DMS114 treated with DMSO at 0.1 percent for 48 hours (cell line): ENCODE results near the gene ITGA8.
"Not testable (repeated sequence)": the region's sequence is repeated elsewhere in the genome, so short reads cannot be mapped to it uniquely, and the experiment has no call there.

Experiments
- DNase-seq: peaks from one replicate; lab custom pipeline; 2025; ENCODE audit not compliant: unreplicated experiment; lab: John Stamatoyannopoulos, UW

ITGA8 gene

DNA sequence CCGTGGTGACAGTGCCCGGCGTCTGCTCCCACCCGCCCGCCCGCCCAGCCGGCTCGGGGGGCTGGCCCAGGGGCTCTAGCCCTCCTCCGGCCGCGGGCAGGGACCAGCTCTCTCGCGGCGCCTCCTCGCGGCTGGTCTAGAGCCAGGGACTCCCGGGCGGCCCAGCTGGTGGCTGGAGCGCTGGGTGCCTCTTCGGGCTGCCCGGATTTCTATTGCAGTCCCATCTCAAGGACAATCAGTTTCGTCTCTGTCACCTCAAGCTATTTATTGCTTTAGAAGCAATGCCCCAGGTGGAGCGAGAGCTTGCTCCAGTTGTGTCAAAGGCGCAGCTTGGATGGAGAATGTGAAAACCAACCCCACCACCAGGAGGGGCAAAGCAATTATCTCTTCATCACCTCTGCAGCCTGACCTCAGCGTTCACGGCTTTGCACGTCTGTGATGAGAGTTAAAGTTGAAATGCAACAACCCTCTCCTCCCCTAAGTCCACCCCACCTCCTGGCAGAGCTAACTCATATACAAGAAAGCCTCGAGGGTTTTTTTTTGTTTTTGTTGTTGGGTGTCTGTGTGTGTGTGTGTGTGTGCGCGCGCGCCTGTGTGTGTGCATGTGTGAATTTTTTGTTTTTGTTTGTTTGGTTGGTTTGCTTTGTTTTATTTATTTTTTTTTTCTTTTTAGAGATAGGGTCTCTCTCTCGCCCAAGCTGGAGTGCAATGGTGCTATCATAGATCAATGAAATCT is at the start of gene ITGA8:
ITGA8 (minus strand) TSS at position 24 of the 736 bp plus-strand sequence. CDS start 151 bp downstream, outside the sequence.
- DNase-seq = peak; percentile 40

DNA sequence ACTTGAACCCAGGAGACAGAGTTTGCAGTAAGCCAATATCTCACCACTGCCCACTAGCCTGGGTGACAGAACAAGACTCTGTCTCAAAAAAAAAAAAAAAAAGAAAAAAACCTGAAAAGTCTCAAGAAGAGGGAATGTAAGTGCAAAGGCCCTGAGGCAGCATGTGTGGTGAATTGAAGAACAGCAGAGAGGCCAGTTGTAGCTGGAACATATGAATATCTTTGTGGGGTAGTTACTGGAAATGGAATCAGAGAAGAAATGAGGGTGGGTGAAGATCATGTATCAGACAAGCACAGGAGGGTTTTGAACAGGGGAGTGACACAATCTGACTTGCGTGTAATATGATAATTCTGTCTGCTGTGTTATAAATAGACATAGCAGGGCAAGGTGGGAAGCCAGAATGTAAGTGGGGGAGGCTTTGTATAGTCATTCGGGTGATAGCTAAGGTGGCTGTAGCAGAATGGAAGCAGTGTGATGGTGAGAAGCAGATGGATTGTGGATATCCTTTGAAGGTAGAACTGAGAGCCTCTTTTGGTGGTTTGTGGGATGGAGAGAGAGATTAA is 45.3 kb upstream of the ITGA8 start:
- no peak for DNase-seq

DNA sequence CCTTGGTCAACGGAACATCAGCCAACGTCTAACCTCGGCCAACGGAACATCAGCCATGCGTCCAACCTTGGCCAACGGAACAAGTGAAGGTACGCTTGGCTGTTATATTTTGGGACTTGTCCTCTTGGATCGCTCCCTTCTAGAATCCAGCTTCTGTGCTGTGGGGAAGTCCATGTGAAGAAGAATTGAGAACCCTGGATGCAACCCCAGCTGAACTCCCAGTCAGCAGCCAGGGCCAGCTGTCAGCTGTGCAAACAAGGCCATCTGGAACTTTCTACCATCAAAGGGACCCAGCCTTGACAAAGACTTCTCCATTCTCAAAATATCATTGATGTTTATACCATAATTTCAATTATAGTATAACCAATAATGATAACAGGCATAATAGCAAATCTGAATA is 43.3 kb upstream of the ITGA8 start:
- DNase-seq = no peak

DNA sequence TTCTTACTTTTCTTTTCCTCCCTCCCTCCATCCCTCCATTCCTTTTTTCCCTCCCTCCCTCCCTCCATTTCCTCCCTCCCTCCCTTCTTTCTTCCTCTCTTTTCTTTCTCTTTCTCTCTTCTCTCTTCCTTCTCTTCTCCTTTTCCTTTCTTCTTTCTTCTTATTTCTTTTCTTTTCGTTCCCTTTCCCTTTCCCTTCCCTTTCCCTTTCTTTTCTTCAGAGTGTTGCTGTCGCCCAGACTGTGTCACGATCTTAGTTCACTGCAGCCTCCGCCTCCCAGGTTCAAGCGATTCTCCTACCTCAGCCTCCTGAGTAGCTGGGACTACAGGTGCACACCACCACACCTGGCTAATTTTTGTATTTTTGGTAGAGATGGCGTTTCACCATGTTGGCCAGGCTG is 42.5 kb upstream of the ITGA8 start:
- DNase-seq = not testable (repeated sequence)

DNA sequence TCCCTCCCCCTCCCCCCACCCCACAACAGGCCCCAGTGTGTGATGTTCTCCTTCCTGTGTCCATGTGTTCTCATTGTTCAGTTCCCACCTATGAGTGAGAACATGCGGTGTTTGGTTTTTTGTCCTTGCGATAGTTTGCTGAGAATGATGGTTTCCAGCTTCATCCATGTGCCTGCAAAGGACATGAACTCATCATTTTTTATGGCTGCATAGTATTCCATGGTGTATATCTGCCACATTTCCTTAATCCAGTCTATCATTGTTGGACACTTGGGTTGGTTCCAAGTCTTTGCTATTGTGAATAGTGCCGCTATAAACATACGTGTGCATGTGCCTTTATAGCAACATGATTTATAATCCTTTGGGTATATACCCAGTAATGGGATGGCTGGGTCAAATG is 41.5 kb upstream of the ITGA8 start:
- DNase-seq = not testable (repeated sequence)

DNA sequence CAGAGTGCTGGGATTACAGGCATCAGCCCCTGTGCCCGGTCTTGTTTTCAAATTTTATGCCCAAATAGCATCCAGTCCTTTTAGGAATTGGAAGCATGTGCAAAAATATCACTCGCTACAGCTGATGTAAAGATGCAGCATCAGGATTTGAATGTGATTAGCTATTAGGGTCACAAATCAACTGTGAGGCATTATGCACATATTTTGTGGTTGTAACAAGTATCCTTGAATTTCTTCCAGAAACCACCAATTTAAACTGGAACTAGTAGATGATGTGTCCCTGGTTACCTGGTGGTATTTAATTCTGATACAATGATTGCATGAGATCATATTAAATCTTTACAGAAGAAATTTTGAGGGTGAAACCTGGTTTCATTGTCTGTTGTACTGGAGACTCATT is 41.0 kb upstream of the ITGA8 start:
- no peak for DNase-seq

DNA sequence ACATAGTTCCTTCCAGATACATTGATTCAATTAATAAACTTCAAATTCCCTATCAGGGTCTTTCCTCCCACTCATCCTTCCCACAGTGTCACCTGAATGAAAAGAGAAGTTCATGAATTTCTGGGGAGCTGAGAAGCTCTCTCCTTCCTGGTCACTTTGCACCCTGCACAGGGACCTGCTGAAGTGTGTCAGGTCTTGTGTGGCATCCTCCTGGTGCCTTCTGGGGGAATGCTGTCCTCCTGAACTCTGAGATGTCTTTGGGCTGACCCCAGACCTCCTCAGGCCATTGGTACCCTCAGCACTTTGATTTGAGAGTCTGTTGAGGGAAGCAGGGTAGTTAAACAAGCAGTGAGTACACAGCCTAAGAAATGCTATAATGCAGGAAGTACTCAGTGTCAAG is 39.5 kb upstream of the ITGA8 start:
- DNase-seq = no peak

DNA sequence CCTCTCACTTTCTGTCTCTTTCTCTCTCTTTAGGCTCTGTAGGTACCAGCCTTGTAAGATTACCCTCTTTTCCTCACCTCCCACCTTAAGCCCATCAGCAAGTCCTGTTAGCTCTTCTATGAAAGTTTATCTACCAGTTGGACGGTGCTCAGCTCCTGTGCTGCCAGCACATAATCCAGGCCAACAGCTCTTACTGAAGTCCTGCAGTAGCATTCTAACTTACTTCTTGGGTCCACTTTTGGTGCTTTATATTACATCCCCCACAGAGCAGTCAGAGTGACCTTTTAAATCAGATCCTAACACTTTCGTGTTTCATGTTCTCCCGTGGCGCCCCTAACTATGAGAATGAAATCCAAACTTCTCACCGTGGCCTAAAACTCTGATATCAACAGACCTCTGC is 38.9 kb upstream of the ITGA8 start:
- DNase-seq = no peak

DNA sequence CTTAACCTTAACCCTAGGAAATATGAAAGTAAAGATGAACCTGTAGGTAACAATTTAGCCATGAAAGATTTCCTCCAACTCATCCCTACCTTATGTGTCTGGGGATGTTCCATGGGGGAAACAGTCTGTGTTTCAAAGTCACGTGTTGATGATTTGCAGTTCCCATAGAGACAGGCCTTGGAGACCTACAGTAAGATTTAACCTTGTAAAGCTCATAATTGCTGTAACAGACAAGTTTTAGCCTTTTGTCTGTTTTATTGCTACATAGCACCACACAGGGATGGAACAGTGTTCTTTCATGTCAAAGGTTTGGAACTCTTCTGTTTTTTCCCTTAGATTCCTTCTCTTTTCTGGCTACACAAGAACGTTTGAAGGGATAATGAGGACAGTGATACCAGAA is 35.2 kb upstream of the ITGA8 start:
- no peak for DNase-seq

DNA sequence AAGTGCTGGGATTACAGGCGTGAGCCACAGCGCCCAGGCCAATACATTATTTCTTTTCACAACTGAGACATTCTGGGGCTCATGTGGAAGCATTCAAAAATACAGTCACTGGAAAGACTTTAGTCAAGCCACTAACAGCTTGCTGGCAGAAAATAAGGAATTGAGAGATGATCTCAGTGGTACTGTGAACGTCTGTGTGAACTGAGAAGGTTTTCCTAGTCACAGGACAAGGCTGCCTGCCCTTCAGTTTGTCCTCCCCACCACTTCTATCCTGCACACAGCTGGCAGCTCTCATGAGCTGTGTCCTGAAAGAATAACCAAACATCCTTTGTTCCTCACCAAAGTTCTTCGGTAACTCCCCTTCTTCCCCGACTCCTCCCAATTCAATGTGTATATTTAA is 31.3 kb upstream of the ITGA8 start:
- DNase-seq = no peak

DNA sequence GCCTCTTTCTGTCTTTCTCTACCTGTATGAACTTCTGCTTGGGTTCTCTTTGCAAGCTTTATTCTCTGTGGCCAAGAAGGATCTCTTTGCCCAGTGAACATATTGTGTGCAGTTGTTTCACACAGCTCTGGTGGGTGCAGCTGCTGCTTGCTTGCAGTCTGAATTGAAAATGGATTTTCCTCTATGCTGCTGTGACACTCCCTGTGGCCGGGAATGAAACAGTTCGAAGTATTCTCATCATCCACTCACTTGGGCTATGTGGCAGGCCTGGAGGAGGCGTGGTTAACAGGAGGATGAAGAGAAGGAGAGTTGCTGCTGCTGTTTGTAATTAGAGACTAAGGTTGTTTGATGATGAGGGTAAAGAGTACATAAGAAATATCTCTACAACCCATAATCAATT is 28.4 kb upstream of the ITGA8 start:
- no peak for DNase-seq

DNA sequence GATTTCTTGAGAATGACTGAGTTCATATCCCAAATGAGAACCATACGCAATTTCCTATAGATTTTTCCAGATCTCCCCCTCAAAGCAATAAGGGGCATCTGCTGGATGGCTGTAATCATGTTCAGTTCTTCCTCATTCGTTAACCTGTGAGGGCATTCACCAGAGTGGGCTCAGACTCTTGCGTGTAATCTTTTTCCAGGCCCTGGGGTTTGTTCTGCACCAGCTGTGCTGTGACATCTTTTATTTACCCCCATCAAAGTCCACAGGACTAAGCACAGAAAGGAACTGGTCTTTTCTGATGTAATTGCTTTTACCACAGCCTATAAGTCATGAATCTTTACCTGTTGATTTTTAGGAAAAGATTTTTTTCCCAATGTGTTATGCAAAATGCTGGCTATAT is 27.9 kb upstream of the ITGA8 start:
- DNase-seq = no peak

DNA sequence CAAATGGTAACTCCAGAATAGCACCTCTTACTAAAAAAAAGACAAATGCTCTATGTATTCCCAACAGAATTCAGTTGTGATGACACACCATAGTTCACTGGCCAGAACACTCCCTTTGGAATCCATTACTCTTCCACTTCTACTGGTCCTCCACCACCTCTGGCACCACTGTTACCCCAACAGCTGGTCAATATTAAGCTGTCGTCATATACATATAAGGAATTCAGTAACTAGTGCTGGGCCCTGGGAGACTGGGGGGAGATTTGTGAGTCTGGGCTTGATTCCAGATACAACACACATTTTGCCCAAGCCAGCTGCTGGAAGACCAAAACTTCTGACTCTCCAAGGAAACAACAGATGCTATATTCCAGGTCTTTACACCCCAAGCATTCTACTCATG is 26.0 kb upstream of the ITGA8 start:
- no peak for DNase-seq

DNA sequence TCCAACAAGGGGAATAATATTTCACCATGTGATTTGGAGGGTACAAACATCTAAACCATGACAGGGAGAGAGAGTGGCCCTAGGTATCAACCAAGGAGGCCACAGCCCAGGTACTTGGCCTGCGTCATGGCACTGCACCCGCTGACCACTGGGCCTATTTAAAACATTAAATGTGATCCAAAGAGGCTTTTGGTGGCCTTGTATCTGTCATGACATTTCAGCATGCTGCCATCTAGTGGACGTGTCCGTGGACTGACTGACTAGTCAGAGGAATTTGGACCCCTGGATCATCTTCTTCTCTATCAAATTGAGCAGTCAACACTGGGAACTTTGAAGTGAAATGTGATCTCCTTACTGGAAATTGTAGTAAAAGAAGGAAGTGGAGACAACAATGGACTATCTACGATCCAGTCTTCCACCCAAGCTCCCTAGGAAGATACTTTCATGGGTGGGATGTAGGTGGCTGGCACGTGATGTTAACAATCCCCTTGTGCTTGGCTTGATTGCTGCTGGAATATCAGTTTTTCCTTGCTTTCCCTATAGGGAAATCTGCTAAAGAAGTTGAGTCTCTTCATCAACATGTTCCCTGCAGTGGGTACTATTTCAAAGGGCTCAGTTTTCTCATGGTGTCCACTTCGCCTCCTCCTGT is 24.6 kb upstream of the ITGA8 start:
- DNase-seq = peak; percentile 21

DNA sequence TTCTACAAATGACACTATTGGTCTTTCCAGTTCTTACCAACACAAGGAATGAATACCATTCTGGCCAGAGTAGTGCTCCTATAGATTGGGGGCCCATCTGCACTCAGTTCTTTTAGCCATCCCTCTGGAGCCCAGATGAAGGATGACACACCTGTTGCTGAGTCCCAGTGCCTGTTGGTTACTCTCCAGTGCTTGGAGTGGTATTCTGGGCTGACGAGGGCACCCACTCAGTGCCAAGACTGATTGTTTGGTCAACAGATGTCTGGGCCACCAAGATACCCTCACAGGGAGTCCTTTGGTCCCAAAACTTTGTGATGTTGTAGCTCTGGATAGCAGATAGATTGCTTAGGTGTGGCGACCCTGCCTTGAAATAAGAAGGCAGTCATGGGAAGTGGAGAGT is 23.7 kb upstream of the ITGA8 start:
- DNase-seq = no peak

DNA sequence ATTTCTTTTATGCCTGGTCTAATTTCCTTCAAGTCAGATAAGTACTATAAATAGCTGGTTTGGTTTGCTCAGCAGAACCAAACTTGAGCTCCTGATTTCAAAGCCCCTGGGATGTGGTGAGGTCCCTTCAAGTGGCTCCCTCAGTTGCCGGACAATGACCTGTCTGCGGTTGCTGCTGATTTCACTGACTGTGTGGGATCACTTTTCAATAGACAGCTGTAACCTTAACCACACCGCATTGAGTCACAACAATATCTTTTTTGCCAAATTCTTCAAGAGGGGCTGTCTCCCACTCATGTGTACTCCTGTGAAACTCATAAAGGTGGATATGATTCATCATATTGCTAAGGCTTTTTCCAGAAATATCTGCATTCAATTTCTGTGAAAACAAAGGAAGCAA is 23.1 kb upstream of the ITGA8 start:
- DNase-seq = no peak

DNA sequence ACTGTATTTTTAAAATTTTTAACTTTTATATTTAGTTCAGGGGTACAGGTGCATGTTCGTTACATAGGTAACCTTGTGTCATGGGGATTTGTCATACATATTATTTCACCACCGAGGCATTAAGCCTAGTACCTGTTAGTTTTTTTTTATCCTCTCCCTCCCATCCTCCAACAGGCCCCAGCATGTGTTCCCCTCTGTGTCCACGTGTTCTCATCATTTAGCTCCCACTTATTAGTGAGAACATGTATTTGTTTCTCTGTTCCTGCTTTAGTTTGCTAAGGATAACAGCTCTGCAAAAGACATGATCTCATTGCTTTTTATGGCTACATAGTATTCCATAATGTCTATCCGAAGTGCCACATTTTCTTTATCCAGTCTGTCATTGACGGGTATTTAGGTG is 22.4 kb upstream of the ITGA8 start:
- no peak for DNase-seq

DNA sequence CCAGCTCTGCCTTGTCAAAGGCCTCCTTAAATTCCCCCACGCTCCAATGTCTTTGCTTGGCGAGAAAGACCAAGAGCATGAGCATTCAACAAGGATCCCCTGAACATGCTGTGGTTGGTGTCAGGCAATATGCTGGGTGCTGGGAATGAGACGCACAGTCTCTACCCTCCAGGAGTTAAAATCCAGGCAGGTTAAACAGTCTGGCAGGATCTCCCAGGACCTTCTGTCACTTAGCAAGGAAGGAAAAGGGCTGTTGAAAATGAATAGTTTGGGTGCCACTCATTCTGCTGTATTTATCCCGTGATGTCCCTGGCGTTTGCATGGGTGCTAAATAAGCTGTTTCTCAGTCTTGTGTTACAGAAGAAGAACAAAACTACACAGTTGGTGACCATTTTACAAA is 21.9 kb upstream of the ITGA8 start:
- no peak for DNase-seq

DNA sequence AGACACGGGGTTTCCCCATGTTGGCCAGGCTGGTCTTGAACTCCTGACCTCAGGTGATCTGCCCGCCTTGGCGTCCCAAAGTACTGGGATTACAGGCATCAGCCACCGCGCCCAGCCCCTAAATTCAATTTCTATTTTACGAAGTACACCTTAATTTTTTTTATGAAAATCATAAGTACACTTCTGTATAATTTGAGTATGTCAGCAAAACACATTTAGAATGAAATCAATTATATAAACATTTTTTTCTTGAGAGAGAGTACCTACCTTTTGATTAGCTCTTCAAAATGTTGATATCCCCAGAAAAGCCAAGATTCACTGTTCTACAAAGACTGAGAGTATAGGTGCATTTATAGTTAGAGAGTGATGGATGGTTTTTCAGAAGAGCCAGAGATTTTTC is 20.5 kb upstream of the ITGA8 start:
- DNase-seq = no peak

DNA sequence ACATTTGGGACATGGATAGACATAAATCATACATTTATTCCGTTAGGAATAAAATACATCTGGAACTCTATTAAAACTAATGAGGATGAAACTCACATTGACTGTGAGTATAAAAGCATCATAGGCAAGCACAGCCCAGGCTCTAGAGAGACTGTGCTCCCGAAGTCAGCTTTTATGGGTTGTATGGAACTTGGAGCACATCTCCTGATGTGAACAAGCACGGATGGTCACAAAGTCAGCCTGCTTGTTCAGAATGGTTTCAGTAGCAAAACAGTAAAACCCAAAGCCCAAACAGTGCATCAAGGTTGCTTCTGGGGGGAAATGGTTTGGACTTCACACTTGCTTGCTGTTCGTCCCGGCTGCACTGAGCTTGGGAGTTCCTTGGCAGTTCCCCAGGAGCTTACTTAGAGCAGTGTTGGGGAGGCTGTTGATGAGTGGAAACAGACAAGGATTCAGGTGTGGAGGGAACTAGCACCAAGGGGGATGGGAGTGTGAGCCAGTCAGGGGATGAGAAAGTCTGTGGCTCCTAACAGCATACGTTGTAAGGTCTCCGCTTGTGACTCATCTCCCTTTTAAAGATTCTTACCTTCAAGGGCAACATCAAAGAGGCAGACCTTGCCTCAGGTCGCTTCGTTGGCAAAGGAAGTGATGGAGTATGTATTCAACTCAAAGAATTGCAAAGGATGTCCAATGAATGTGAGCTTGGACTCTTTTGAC is 19.7 kb upstream of the ITGA8 start:
- no peak for DNase-seq

DNA sequence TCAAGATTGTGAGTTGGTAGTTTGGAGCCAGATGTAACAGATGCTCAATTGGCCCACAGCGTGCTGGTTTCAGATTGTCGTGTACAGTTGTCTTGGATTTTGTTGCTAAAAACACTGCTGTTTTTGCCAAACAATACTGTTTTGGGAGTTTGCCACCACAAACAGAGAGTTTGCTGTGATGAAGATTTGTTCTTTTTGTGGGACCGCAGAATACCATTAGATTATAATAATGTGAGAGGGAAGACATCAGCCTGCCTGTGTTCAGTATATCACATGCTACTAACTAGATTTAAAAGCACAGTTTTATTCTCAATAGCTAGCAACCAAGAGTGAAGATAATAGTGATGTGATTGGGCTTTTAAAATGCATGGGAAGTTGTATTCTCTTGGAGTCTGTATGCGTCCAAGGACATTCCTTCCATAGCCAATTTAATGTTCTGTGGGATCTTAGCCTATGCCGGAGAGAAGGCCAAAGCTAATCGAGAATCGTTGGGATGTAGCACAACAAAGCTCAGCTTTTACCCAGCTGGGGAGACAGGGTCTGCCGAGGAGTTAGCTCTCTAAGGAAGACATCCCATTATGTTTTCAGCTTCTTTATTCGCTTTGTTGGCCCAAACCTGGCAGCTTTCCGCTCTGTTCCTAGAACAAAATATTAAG is 18.7 kb upstream of the ITGA8 start:
- DNase-seq = no peak
